HG02588 (cell line): ENCODE results near the gene CADM1.
"Not testable (repeated sequence)": the region's sequence is repeated elsewhere in the genome, so short reads cannot be mapped to it uniquely, and the experiment has no call there.

ENCODE experiments used
- ATAC-seq: cut with Tn5 transposase; IDR thresholded peaks from one replicate; pipeline ENCODE4 v1.9.1; 2021; ENCODE audit warnings: mild to moderate bottlenecking, moderate library complexity; ENCODE audit not compliant: unreplicated experiment

The CADM1 gene

DNA sequence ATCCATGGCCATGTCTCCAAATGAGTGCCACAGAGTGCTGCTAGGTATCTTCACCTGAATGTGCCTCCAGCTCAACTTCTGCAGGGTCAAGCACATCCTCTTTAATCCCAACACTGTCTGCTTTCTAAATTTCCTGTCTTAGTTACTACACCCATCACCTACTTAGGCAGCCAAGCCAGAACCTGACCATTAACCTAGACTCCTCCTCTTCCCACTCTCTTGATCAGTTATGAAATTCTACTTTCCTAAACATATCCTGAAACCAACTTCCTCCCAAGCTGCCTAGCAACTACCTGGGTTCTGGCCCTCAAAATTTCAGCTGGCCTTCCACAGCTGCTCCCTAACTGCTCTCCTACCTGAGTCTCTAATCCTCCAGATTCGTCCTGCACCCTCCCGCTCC is 22.7 kb downstream of the CADM1 start:
- ATAC-seq, result no peak

DNA sequence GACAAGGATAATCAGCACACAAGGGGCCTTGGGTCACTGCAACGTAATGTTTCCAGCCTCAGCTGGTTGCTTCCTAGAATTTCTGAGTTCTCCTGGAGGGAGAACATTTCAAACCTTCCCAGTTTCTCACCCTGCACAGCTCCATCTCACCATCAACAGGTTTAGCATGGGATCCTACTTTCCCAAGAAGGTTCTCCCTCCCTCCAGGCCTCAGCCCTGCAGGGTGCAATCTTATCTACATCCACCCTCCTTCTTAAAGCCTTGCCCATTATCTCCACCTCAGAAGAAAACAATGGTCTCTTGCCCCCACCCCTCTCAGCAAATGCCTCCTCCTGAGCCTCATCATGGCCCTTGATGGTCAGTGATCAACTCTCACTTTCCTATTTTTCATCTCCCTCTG is 23.6 kb downstream of the CADM1 start:
- no peak for ATAC-seq

DNA sequence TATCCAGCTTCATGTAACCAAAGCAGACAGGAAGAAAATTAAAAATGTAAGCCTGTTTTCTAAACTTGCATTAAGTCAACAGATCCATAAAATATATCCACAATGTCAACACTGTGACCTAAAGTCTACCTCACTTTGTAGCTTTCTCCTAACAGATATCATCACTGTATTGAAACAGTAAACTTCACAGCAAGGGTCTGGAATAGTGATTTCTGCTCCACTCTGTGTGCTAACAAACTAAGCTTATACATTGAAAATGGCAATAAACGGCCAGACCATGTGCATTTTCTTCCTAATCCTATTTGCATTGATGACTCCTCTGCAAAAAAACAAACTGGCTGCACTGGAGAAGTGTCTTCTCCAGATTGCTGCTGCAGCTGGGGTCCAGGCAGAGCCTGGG is 26.8 kb downstream of the CADM1 start:
- ATAC-seq, result no peak

DNA sequence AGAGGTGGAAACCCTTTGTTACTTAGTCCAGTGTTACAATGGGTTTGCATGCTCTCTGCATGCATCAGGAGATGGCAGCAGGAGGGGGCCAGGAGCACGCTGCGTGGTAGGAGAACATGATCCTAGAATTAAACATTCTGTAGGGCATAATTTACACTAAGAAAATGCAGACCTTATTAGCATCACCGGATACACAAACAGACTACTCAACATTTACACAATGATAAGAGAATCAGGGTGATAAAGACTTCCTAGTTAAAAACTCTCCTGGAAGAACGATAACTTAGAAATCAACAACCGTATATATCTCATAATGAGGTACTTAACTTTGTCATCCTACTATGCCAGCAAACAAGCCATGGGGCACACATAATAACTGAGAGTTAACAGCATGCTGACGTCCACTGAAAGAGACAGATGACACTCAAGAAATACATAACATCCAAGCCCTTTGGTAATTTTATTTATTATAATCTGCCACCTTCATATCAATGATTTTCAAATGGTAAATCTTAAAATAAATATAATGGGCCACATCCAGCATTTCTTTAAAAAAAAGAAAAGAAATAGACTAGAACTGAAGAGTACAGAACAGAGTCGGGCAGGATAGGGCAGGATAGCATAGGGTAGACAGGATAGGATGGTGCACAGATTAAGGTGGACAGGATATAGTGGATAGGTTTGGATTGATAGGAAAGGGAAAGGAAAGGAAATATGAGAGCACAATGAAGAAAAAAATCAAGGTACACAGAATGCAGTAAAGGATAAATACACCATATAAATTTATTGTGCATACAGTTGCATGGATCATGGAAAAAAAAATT is 27.5 kb downstream of the CADM1 start:
- no peak for ATAC-seq

DNA sequence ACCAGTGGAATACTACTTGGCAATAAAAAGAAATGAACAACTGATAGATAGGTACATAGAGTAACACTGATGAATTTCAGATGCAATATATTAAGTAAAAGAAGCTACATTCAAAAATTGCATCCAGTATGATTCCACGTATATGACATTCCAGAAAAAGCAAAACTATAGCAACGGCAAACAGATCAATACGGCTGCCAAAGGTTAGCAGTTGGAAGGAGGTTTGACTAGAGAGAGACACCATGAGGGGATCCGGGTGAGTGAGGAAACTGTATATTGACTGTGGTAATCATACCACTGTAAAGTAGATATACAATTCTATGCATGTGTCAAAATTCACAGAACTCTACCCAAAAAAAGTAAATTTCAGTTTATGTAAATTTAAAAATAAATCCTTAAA is 28.7 kb downstream of the CADM1 start:
- no peak for ATAC-seq

DNA sequence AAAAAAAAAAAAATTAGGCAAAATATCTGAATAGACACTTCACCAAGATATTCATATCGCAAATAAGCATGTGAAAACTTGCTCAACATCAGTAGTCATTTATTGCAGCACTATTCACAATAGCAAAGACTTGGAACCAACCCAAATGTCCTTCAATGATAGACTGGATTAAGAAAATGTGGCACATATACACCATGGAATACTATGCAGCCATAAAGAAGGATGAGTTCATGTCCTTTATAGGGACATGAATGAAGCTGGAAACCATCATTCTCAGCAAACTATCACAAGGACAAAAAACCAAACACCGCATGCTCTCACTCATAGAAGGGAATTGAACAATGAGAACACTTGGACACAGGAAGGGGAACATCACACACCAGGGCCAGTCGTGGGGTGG is 29.9 kb downstream of the CADM1 start:
- ATAC-seq, result not testable (repeated sequence)

DNA sequence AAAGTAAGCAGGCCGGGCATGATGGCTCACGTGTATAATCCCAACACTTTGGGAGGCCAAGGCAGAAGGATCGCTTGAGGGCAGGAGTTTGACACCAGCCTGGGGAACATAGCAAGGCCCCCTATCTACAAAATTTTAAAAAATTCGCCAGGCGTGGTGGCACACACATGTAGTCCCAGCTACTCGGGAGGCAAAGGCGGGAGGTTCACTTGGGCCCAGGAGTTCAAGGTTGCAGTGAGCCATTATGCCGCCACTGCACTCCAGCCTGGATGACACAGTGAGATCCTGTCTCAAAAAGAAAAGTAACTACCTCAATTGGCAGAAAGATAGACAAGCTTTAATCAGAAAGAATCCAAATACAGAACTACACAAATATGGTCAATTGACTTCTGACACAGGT is 31.0 kb downstream of the CADM1 start:
- no peak for ATAC-seq

DNA sequence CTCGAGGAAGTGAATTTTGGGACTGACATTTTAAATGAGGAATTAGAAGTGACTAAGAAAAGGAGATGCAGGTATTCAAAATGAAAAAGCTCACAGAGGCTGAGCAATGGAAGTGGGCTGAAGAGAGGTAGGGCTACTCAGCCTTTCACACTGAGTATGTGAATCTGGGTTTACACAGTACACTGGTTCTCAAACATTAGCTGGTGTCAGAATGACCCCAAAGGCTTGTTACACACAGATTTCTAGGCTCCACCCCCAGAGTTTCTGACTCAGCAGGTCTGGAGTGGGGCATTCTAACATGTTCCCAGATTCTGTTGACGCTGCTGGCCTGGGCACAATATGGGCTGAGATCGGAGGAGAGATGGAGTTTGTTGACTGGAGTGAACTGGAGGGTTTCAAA is 32.8 kb downstream of the CADM1 start:
- peak; percentile 87 for ATAC-seq

DNA sequence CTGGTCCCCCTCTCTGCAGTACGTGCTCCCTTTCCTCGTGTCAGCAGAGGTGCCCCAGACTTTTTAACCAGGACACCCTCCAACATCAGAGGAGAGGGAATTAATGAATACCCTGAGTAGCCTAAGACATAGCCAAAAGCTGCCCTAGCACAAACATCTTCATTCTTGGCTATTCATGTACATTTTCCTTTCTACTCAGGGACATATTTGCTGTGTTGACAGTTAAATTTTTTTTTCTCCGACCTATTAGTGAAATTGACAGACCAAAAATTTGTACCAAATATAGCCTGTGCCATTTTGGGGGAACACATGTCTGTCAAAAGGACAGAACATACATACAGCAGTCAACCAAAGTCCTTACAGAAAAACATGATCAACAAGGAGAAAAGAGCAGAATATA is 33.3 kb downstream of the CADM1 start:
- ATAC-seq, result no peak

DNA sequence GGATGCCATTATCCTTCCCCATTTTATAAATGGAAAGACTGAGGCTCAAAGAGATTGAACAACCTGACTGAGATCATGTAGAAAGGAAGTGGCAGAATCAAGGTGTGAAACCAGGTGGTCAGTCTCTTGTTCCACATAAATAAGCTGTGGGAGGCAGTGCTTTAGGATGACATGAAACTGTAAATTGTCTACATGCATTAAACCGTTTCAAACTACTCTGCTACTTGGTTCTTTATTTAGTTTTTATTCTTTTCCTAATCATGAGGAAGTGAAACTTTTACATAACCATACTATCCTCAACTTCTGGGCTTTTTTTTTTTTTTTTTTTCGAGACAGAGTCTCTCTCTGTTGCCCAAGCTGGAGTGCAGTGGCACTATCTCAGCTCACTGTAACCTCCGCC is 34.9 kb downstream of the CADM1 start:
- no peak for ATAC-seq

DNA sequence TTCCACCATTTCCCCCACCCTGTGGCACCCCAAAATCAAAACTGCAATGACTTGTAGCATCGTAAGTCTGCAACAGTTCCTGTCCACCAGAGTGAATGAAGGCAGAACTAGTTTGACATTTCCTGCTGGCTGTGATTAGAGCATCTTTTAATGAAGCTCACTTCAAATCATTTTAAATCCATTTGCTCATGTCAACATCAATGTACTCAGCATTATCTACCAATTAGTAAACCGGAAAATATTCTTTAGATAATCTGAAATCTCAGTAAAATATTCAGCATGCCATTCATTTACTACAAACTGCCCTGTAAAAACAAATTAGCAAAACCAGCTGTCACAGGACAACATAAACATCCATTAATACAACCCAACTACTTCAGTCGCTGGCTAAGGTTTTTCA is 38.1 kb downstream of the CADM1 start:
- ATAC-seq, result no peak

DNA sequence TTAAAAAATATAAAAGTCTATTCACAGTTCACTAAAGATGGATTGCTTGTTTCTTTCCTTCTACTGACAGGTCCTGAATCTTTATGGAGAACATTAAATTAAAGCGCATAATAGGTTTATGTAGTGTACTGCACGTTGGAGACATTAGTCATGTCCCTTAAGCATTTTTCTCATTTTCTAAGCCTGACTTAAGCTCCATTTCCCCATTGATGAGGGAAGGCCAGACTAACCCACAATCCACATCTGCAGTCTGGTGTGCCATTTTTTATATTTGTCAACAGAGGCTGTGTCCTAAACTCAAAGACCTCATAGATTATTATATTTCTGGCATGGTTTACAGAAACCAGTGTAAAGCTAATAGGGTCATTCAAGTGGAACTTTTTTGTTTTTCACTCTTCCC is 39.9 kb downstream of the CADM1 start:
- no peak for ATAC-seq

DNA sequence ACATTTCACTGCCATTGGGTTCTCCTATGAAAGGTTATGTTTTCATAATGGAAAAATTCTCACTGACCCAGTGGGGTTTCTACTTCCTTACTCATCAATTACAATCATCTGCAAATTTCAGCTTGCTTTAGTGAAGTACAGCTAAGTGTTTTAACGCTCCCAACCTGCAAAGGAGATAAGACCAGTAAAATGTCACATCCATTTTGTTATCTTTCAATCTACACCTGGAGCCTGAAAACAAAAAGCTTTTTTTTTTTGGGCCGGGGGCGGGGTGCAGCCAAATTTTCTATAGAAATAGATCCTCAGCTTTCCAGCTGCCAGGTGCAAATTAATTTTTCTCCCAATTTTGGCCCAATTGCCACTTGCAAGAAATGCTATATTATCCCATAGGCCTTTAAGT is 40.6 kb downstream of the CADM1 start:
- ATAC-seq, result no peak

DNA sequence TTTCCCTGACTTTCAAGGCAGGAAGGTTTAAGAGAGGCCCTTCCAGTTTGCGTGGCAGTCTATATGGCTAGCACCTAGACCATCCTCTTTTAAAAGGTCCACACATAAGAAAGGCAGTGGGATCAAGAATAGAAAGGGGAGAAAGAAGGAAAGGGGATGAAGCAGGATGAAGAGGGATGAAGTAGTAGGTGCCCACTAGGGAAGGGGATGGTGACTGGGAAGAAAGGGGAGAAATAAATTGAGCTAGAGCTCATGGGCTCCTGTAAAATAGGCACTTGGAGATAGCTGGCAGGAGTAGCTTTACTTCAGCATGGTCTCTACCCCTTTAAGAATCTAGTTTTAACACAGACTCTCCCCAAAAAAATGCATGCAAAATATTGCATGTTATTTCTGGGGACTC is 41.5 kb downstream of the CADM1 start:
- no peak for ATAC-seq

DNA sequence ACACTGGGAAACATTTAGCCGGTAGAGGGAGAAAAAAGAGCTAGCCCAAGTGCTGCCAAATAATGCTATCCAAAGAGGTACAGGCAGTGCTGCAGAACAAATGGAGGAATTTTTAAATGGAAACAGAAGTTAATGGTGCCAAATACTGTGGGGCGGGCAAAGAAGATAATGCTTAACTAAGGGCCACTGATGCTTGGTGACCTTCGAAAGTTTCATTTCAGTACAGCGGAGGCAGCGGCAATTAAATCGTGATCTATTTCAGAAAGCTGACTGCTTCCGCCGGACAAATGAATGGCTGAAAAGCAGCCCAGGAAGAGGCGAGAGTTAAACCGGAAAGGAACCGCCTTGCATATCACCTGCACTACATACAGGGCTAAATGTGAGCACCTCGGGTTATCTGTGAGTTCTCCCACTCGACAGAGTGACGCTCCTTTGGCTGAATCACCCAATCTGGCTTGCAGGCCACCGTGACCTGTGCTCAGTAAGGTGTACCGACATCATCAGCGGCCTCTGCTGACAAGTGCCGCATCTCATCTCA is 42.1 kb downstream of the CADM1 start:
- ATAC-seq, result no peak

DNA sequence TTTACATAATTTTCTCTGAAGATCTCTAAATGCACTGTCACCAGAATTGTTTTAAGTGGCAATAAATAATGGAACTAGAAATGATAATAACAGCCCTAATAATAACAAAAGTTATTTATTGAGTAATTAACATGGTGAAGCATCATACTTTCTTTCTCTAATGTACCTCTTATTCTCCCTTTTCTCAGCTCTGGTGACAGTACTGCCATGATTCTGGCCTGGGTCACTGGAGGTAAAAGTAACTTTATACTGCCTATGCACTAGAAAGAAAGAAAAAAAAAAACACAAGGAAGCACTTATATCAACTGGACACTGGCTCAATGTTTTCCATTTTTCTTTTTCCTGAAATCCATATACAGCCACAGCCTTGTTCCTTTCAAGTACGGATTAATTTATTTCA is 43.7 kb downstream of the CADM1 start:
- ATAC-seq, result no peak

DNA sequence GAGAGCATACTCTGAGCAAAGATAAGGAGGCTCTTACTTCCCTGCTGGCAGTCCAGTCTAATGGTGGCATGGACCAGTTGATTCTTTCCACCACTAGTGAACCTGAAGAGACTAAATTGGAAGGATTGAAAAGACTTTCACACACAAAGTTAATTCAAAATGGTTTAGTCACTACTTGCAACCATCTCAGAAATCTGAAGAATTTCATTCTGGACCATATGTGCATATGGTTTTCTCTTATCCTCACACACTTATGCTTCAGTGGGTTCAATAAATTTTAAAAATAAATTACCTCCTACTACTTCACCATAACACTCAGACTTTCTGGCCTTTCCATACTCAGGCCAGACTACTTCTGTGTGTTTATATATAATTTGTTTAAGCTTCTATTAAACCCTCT is 44.7 kb downstream of the CADM1 start:
- no peak for ATAC-seq

DNA sequence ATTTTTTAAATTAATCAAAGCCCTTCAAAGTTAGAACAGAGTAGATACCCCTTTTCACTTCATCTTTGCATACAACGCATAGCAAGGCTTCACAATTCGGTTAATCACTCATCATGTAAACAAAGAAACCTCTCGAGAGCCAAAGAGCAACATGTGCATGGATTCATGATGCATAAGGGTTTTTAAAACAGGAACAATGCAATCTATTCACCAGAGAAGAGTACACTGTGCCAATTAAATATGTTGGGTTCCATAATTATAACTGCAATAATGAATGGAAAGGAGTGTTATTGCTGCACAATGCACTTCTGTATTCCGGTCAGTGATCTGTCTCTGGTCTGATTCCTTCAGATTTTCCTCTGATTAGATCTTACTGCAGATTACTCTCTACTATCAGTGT is 45.3 kb downstream of the CADM1 start:
- ATAC-seq, result no peak

DNA sequence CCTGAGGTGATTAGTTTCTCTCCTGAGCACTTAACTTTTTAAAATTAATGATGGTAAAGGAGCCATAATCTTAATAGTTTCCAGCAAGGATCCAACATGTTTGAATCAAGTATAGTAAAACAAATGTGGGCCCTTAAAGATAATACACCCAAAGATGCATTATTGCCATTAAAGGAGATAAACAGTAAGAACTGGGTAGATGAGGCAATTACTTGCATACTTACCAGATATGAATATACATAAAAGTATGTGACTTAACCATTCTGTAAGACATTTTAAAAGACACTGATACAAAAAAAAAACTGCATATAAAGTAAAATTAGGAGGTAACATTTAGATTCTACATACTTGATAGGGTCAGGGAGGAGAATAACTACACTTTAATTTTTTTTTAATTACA is 48.2 kb downstream of the CADM1 start:
- no peak for ATAC-seq

DNA sequence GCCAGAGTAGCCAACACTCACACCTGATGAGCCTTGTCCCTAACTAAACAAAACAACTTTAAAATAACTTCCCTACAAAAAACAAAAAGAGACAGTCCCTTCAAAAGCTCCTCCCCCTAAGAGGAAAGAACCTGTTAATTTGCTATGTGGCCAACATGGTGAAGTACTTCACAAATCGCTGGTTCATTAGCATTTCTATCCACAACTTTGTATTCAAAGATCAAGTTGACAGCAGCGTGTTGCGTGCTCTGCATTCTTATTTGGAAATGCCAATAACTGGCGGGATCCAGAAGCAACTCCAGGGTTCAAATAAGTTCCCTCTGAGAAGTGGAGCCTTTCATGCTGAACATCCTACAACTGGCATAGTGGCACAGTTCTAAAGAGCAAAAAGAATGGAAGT is 48.6 kb downstream of the CADM1 start:
- ATAC-seq, result no peak

DNA sequence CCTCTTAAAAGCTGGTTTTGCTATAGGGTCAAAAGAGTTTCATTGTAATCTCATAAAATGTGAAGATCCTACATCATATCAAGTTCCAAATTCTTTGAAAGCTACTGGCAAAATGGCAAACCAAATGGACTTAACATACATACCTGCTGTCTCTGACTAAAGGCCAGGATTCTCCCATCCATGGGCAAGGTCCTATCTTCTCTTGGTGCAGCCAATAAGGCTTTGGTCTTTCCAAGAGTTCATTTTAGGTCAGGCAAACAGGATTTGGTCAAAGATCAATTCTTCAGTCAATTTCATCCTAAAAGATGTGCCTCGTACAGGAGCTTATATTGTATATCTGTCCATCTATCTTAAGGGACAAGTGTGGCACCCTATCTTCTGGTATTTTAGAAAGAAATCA is 49.7 kb downstream of the CADM1 start:
- ATAC-seq, result no peak

DNA sequence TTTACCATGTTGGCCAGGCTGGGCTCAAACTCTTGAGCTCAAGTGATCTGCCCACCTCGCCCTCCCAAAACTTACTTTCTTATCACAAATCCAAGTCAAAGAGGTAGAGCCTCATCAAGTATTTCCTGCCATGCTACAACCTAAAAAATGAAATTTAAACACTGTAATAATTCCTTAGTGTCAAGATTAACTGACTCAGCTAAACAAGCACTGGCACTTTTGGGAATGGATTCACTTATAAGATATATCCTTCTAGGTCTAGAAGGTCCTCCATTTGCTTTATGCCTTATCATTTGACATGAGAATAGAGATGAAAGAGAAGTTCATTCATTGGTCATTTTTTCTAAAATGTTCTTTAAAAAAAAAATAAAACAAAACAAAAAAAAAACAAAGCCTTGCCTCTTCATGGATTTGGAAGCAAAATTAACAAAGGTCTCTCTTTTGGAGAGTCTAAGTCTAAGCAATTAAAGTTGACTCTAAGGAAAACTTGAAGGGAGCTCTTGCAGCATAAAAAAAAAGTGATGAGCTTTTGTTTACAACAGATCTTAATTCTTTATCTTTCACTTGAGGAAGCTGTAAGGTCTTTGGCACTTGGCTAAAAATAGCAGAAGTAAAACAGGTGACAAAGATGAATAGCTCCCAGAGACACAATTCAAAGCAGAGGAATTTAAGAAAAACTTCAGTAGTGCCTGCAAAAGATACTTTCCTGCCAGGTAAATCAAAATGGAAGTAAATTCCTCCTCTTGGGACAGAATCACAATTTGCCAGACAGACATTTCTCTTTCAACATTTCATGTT is 50.3 kb downstream of the CADM1 start:
- ATAC-seq, result no peak
